Testis (tissue), 3 donors: ENCODE measurements around the gene SCNN1B. TPM values are rescaled to one million over a fixed set of nuclear protein-coding genes. Genes with fewer than 3 reads are reported as not detected.

Experiments used
- DNase-seq: peaks from one replicate; pipeline ENCODE4 v3.0.0-alpha.2; 2019
- H3K27ac ChIP-seq, 2 donors: fragments of 200-600 bp; sonication (generic); one replicate each; pipeline ENCODE4 v1.5.1; 2019
- H3K27me3 ChIP-seq: fragments of 200-600 bp; sonication (generic); one replicate; pipeline ENCODE4 v1.5.1; 2019
- H3K36me3 ChIP-seq: fragments of 200-600 bp; sonication (generic); one replicate; pipeline ENCODE4 v1.5.1; 2017; ENCODE audit warnings: low read depth; ENCODE audit errors: missing control alignments
- H3K4me1 ChIP-seq: fragments of 200-600 bp; sonication (generic); one replicate; pipeline ENCODE4 v1.5.1; 2019
- H3K4me3 ChIP-seq, 2 donors: fragments of 200-600 bp; sonication (generic); one replicate each; pipeline ENCODE4 v1.5.1; 2017 to 2019
- H3K9me3 ChIP-seq: fragments of 200-600 bp; sonication (generic); one replicate; pipeline ENCODE4 v1.5.1; 2017
- POLR2A ChIP-seq: fragments of 450-650 bp; IDR thresholded peaks from one replicate; pipeline ENCODE4 v1.6.1; 2017; ENCODE audit warnings: antibody characterized with exemption, mild to moderate bottlenecking, moderate library complexity
- WGBS, 2 donors: methylation state at CpG; one replicate each; pipeline ENCODE4 v1.1.5; 2018; 5-methylcytosine and 5-hydroxymethylcytosine counted together
- intact Hi-C: fragments of 100-400 bp; cut with DNase I; formaldehyde crosslinking; loops from one replicate; pipeline ENCODE4 v1.15.1; 2023; ENCODE audit warnings: low total_unique reads
- polyA plus RNA-seq: library from polyadenylated mRNA; stranded (reverse); fragments of 350-450 nt; fragmentation: Illumina TruSeq; extraction: RNeasy Lipid Tissue Mini Kit (QIAGEN cat#74804); gene quantifications from one replicate; pipeline ENCODE4 v1.2.3, GENCODE V29; 2014; ENCODE audit warnings: low read depth, low replicate concordance; ENCODE audit not compliant: insufficient read depth
- total RNA-seq, 2 donors: library from RNA; depleted of rRNA; stranded (reverse); fragments of >200 nt; gene quantifications; one replicate each; pipeline ENCODE4 v1.2.3, GENCODE V29; 2016
- TF ChIP-seq, protein P1 (sequence below), 3 experiments: fragments of 450-650 bp in 2 of 3; fragments of 200-600 bp in 1 of 3; sonication (generic) in 1 of 3; IDR thresholded peaks; one replicate each; pipeline ENCODE4 v1.5.1; 2016 to 2019; ENCODE audit warnings: antibody characterized with exemption in 3 of 3, mild to moderate bottlenecking in 2 of 3, moderate library complexity in 1 of 3

The SCNN1B gene
- total and polyA plus RNA-seq, 3 donors from 2014 or later, result 0.31 to 1.1 (median 0.55) TPM

- Histone ChIP-seq H3K27me3 (no peaks in the 10 kb centered on the region), H3K4me3 (no peak overlapping the region), H3K9me3 (no peaks in the 10 kb centered on the region), H3K4me1 (no peaks in the 10 kb centered on the region), H3K36me3 (no peaks in the 10 kb centered on the region), H3K27ac (no peak overlapping the region)
- no peak for DNase-seq
- 82 to 90% methylated on average over 10 of the region's 10 CpGs for WGBS, 2 donors
- intact Hi-C loops, result no loop called here
- TF ChIP-seq POLR2A, result no peak
- TF ChIP-seq, protein P1, sequence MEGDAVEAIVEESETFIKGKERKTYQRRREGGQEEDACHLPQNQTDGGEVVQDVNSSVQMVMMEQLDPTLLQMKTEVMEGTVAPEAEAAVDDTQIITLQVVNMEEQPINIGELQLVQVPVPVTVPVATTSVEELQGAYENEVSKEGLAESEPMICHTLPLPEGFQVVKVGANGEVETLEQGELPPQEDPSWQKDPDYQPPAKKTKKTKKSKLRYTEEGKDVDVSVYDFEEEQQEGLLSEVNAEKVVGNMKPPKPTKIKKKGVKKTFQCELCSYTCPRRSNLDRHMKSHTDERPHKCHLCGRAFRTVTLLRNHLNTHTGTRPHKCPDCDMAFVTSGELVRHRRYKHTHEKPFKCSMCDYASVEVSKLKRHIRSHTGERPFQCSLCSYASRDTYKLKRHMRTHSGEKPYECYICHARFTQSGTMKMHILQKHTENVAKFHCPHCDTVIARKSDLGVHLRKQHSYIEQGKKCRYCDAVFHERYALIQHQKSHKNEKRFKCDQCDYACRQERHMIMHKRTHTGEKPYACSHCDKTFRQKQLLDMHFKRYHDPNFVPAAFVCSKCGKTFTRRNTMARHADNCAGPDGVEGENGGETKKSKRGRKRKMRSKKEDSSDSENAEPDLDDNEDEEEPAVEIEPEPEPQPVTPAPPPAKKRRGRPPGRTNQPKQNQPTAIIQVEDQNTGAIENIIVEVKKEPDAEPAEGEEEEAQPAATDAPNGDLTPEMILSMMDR (IDR thresholded peaks at IDR 0.05), result no peak
These were observed 65.5 kb downstream of the SCNN1B start for GRCh38 chr16:23367564-23367963.

DNA sequence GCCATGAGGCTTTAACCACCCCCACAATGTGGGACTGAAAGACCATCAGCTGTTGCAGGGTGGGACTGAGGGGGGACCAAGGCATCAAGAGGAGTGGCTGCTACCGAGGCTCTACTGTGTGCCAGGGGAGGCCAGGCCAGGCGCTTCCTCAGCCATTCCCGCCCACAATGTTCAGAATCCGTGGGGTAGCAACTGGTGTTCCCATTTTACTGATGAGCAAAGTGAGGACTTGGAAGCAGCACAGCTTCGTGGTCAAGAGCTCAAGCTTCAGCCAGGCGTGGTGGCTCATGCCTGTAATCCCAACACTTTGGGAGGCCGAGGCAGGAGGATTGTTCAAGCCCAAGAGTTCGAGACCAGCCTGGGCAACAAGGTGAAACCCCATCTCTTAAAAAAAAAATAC lies 65.9 kb downstream of the SCNN1B start:
- WGBS, 2 donors, result 84 to 92% methylated on average over 8 of the region's 8 CpGs
- Histone ChIP-seq H3K9me3 (no peaks in the 10 kb centered on the region), H3K4me1 (no peaks in the 10 kb centered on the region), H3K27ac (no peak overlapping the region), H3K27me3 (no peaks in the 10 kb centered on the region), H3K36me3 (no peaks in the 10 kb centered on the region), H3K4me3 (no peak overlapping the region)
- DNase-seq, result no peak
- no peak for TF ChIP-seq POLR2A
- TF ChIP-seq, protein P1 (IDR thresholded peaks at IDR 0.05), result no peak
- intact Hi-C loops, result no loop called here

DNA sequence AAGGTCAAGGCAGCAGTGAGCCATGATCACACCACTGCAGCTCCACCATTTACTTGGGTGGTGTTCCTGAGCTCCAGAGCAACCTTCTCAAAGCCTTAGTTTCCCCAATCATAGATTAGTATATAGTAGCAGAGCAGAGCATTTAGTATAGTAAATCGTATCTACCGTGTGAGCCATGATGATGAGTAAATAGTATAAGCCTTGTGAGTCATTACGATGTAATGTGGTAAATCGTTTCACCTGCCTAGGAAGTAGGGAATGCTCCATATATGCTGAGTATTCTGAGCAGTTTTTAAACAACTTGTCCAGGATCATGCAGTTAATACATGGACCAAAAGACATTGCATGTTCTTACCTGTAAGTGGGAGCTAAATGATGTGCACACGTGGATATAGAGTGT lies 66.4 kb downstream of the SCNN1B start:
- WGBS, 2 donors, result 87 to 92% methylated on average over 5 of the region's 5 CpGs
- TF ChIP-seq, protein P1 (IDR thresholded peaks at IDR 0.05), result no peak
- no peak for TF ChIP-seq POLR2A
- intact Hi-C loops, result no loop called here
- no peaks in the 10 kb centered on the region for H3K36me3 ChIP-seq
- no peaks in the 10 kb centered on the region for H3K4me1 ChIP-seq
- H3K4me3 ChIP-seq, result no peak overlapping the region
- H3K9me3 ChIP-seq, result no peaks in the 10 kb centered on the region
- H3K27me3 ChIP-seq, result no peaks in the 10 kb centered on the region
- no peak for DNase-seq
- H3K27ac ChIP-seq, result no peak overlapping the region

DNA sequence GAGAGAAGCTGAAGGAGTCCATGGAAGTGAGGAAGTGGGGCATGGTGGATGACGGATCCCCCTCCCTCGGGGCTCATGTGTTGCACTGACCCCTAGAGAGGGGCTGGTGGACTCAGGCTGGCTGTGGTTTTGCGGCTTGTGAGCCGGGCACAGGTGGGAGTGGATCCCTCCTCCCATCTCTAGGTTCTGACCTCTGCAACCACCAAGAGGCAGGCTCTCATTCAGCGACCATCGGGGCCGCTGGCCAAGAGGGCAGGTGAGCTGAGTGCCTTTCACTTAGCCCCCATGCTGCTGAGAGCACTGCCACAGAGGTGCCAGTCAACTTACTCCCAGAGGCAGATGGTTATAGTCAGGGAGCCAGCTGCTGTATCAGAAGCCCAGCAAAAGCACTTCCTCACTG lies 67.3 kb downstream of the SCNN1B start:
- no peaks in the 10 kb centered on the region for H3K4me1 ChIP-seq
- TF ChIP-seq, protein P1 (IDR thresholded peaks at IDR 0.05), result no peak
- no peak for TF ChIP-seq POLR2A
- H3K36me3 ChIP-seq, result no peaks in the 10 kb centered on the region
- no peak overlapping the region for H3K27ac ChIP-seq
- no peak for DNase-seq
- H3K27me3 ChIP-seq, result no peaks in the 10 kb centered on the region
- H3K9me3 ChIP-seq, result no peaks in the 10 kb centered on the region
- intact Hi-C loops, result no loop called here
- no peak overlapping the region for H3K4me3 ChIP-seq
- 51 to 66% methylated on average over 4 to 7 of the region's 7 CpGs for WGBS, 2 donors

- WGBS, 2 donors, result 79% methylated on average over 9 of the region's 9 CpGs; no CpG with 5 or more reads in 1 of the 2 donors
- no peaks in the 10 kb centered on the region for H3K36me3 ChIP-seq
These were observed 69.3 kb downstream of the SCNN1B start for GRCh38 chr16:23371368-23371767.

More at GRCh38 chr16:23371368-23371767, 69.3 kb downstream of the SCNN1B start:
- no peak for TF ChIP-seq POLR2A
- TF ChIP-seq, protein P1 (IDR thresholded peaks at IDR 0.05), result no peak
- H3K9me3 ChIP-seq, result no peaks in the 10 kb centered on the region
- no peaks in the 10 kb centered on the region for H3K27me3 ChIP-seq
- DNase-seq, result no peak
- no peak overlapping the region for H3K27ac ChIP-seq
- intact Hi-C loops, result no loop called here
- no peaks in the 10 kb centered on the region for H3K4me1 ChIP-seq
- no peak overlapping the region for H3K4me3 ChIP-seq
